NCI-H2171 treated with DMSO at 0.1 percent for 48 hours (cell line): Measurements from ENCODE around the gene NBPF1.
"Not testable (repeated sequence)": the region's sequence is repeated elsewhere in the genome, so short reads cannot be mapped to it uniquely, and the experiment has no call there.

Experiments used
- DNase-seq: peaks from one replicate; lab custom pipeline; 2025; lab: John Stamatoyannopoulos, UW

The NBPF1 gene

GRCh38 chr1:16605532-16606505 lies 7.5 kb downstream of the NBPF1 start:
- no peak for DNase-seq

DNA sequence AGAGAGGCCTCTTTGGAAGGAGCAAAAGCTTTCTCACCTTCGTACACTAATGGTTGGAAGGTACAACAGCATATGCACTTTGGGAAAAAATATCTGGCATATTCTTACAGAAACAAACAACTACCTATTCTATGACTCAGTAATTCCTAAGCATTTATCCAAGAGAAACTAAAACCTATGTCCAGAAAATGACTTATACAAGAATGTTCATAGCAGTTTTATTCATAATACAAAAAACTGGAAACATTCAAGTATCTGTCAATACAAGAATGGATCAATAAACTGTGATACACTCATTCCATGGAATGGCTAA lies 8.2 kb downstream of the NBPF1 start:
- DNase-seq = no peak

GRCh38 chr1:16604514-16605212 lies 8.7 kb downstream of the NBPF1 start:
- DNase-seq = not testable (repeated sequence)

- not testable (repeated sequence) for DNase-seq
Measured at GRCh38 chr1:16603623-16604022, 9.7 kb downstream of the NBPF1 start.

GRCh38 chr1:16602336-16603011 lies 10.9 kb downstream of the NBPF1 start:
- not testable (repeated sequence) for DNase-seq

- not testable (repeated sequence) for DNase-seq
Measured at GRCh38 chr1:16600855-16601786, 12.2 kb downstream of the NBPF1 start.

GRCh38 chr1:16599326-16599725 lies 14.0 kb downstream of the NBPF1 start:
- not testable (repeated sequence) for DNase-seq

GRCh38 chr1:16595216-16595615 lies 18.1 kb downstream of the NBPF1 start:
- DNase-seq = not testable (repeated sequence)

- DNase-seq = not testable (repeated sequence)
Measured at GRCh38 chr1:16591845-16592244, 21.5 kb downstream of the NBPF1 start.

DNA sequence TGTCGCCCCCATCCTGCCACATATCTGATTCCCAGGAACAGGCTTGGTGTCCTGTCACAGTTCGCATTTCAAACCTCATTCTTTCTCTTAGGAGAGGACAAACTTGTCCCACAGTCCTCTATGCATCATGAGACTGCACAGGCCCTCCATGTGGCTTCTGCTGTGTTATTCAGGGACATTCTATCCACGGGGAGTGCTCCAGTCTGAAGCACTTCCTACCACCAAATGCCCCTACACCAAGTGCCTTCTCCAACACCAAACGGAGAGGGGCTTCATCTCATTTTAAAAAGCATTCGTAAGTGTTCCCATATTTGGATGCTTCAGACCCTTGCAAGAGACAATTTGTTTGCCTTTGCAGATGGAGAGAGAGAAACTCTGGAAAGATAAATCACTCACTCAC lies 25.3 kb downstream of the NBPF1 start:
- not testable (repeated sequence) for DNase-seq

GRCh38 chr1:16587639-16588038 lies 25.7 kb downstream of the NBPF1 start:
- not testable (repeated sequence) for DNase-seq

- DNase-seq = not testable (repeated sequence)
Measured at GRCh38 chr1:16565324-16565723, 48.0 kb downstream of the NBPF1 start.

- DNase-seq = not testable (repeated sequence)
Measured at GRCh38 chr1:16561035-16561434, 52.3 kb downstream of the NBPF1 start.

- DNase-seq = not testable (repeated sequence)
Measured at GRCh38 chr1:16560498-16560897, 52.9 kb downstream of the NBPF1 start.

GRCh38 chr1:16559688-16560087 lies 53.7 kb downstream of the NBPF1 start:
- DNase-seq = not testable (repeated sequence)

DNA sequence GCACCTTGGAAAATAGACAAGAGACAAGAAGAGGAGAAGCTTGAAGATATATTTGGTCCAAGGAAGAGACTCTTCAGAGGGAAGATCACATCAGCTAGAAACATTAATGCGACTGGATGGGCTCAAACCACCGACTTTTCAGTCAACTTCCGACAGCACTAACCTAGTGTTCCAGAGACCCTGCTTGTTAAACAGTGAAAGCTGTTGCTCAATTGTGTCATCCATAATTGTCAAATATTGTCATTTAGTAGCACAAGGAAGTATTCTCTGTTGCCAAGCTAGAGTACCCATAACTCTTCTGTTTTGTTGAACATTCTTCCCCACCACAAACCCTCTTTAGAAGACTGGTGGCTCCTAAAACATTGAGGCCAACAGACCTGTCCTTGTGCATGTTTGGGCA lies 56.3 kb downstream of the NBPF1 start:
- DNase-seq = not testable (repeated sequence)

DNA sequence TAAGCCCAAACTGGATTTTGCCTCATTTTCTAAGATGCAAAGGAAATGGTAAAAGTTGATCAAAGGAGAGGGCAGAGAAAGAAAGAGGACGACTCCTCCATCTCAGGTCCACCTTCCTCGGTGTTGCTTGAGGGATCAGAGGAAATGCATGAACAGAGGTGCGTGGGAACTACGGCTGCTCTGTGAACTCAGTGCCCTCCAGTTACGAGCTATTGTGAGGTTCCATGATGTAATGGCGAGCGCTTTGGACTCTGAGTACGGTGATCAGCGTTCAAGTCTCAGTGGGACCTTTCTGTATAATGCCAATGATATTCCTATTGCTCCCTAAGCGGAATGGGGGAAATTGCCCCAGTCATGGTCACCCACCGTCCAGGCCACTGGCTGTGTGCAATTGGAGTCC lies 60.1 kb downstream of the NBPF1 start:
- not testable (repeated sequence) for DNase-seq

- not testable (repeated sequence) for DNase-seq
Measured at GRCh38 chr1:16550212-16550918, 63.0 kb downstream of the NBPF1 start.

DNA sequence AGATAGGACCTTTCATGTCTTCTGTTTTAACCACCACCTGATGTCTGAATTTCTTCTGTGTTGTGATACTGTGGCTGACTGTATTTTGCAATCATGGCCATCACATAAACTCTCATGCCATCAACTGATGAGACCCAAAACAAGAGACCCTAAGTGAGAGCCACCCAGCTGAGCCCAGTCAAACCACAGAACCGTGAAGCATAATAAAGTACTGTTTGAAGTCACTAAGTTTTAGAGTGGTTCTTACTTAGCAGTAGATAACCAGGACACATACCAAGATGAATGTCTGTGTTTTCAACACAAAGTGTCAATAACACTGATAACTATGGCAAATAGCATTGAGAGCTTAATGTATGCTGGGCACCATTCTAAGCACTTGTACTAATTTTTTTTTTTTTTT lies 63.8 kb downstream of the NBPF1 start:
- DNase-seq = not testable (repeated sequence)

DNA sequence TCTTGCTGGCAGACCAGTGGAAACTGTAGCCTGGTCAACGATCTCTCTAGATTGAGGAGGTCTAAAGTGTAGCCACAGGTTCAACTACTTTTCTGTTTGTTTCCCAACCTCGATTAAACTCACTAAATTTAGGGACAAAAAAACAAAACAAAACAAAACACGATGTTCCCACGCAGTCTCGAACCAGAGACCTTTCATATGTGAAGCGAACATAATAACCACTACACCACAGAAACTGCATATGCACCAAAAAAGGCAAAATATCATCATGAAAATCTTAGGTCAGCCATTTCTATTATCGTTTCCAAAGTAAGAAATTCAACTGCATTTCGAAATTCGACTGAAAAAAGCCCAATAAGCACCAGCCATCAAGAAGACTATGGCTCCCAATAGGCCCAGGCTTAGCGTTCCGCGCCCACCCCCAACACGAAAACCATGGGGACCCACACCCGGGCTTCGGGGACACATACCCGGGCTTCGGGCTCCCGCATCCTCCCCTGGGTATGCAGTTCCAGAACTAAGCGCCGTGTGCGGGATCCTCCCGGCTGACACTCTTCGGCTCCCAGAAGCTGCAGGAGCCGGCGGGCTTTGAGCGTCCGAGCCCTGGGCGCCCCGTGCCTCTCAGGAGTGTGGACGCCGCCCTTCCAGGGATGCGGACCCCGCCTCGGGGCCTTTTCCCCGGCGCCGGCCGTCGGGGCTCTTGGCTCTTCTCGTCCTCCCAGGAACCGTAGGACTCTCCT lies 65.7 kb downstream of the NBPF1 start:
- DNase-seq = not testable (repeated sequence)
